Measurements from ENCODE around the gene ANKRD11. TPM values are rescaled to one million over a fixed set of nuclear protein-coding genes. Genes with fewer than 3 reads are reported as not detected.
A peak's percentile ranks its signal among the peaks of the same experiment; 100 is the strongest.
"Not testable (repeated sequence)": the region's sequence is repeated elsewhere in the genome, so short reads cannot be mapped to it uniquely, and the experiment has no call there.

ANKRD11 gene
- polyA plus RNA-seq, 3 donors from 2014 or later: 3.7 to 14.3 (median 8.5) TPM

DNA sequence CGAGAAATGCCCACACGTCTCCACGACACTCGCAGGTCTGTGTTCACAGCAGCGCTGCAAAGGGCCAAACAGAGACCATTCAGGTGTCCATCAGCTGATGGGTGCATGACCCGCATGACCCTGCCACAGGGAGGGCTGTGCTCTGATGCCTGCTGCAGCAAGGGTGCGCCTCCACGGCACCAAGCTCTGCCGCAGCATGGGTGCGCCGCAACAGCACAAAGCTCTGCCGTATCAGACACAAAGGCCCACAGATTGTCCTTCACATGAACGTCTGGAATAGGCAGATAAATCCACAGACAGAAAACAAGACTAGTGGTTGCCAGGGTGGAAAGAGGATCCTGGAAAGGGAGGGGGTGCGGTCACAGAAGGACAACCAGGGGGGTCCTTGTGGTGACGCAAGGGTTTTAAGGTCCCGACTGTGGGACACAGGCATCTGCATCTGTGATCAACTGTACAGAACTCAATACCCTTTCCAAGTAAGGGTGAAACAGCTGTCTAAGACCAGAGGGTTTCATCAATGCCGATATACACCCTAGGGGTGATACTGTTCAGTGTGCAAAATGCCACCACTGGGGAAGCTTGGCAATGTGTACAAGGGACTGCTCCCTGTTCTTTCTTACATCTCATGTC, 121.0 kb downstream of the ANKRD11 start:
- no peaks in the 10 kb centered on the region for H3K9me3 Mint-ChIP-seq
- peaks cover 88 to 94% of the 10 kb centered on the region in 2 donors for H3K4me1 Mint-ChIP-seq
- H3K27me3 Mint-ChIP-seq (ENCODE audit: low read depth in 3 of 3): peaks cover 0 to 11% (median 8%) of the 10 kb centered on the region in 3 donors
- H3K36me3 Mint-ChIP-seq: no peaks in the 10 kb centered on the region
- no peak for DNase-seq
- no peak overlapping the region for H3K4me3 Mint-ChIP-seq
- peak overlapping the region in 4 of 6 donors; percentile 24 to 71 (median 44) for H3K27ac Mint-ChIP-seq

DNA sequence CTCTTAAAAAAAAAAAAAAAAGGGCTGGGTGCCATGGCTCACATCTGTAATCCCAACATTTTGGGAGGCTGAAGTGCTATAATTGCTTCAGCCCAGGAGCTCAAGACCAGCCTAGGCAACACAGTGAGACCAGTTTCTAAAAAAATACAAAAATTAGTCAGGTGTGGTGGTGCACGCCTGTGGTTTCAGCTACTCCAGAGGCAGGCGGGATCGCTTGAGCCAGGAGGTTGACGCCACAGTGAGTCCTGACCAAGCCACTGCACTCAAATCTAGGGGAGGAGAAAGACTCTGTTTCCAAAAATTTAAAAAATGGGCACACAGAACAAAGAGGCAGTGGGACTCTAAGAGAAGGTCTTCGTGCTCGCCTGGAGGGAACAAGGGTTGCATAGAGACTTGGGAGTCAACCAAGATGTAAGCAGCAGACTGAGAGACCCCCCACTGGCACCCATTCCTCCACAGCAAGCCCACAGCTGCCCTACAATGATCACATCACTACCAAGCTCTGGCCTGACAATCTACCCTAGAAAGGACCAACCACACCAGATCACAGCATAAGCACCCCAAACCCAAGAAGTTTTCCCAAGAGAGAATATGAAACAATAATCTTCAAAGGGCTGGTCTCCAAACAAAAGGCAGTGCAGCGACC, 121.6 kb downstream of the ANKRD11 start:
- Mint-ChIP-seq H3K36me3 (no peaks in the 10 kb centered on the region), H3K27me3 (ENCODE audit: low read depth in 3 of 3) (peaks cover 0 to 11% (median 8%) of the 10 kb centered on the region in 3 donors), H3K27ac (peak overlapping the region in 4 of 6 donors; percentile 24 to 58 (median 41)), H3K4me1 (peaks cover 89 to 94% of the 10 kb centered on the region in 2 donors), H3K9me3 (no peaks in the 10 kb centered on the region), H3K4me3 (peak overlapping the region in 2 of 5 donors; percentile 1 to 30)
- DNase-seq: no peak

DNA sequence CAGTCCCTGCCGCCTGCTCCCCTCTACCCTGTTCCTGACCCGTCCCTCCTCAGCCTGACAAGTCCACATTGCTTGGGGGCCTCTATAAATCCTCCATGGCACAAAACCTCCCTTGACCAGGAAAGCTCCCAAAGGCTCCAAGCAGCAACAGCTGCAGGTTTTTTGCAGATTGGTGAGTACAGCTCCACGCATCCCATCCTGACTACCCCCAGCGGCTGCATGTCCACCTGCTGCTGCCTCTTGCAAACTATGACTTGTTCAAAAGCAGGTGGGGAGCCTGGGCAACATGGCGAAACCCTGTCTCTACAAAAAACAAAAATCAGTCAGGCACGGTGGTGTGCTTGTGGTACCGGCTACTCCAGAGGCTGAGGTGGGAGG, 122.8 kb downstream of the ANKRD11 start:
- peaks cover 89 to 94% of the 10 kb centered on the region in 2 donors for H3K4me1 Mint-ChIP-seq
- peak overlapping the region in 1 of 6 donors; percentile 58 for H3K27ac Mint-ChIP-seq
- peaks cover 0 to 11% (median 8%) of the 10 kb centered on the region in 3 donors for H3K27me3 Mint-ChIP-seq (ENCODE audit: low read depth in 3 of 3)
- DNase-seq: no peak
- H3K9me3 Mint-ChIP-seq: no peaks in the 10 kb centered on the region
- no peak overlapping the region for H3K4me3 Mint-ChIP-seq
- no peaks in the 10 kb centered on the region for H3K36me3 Mint-ChIP-seq

DNA sequence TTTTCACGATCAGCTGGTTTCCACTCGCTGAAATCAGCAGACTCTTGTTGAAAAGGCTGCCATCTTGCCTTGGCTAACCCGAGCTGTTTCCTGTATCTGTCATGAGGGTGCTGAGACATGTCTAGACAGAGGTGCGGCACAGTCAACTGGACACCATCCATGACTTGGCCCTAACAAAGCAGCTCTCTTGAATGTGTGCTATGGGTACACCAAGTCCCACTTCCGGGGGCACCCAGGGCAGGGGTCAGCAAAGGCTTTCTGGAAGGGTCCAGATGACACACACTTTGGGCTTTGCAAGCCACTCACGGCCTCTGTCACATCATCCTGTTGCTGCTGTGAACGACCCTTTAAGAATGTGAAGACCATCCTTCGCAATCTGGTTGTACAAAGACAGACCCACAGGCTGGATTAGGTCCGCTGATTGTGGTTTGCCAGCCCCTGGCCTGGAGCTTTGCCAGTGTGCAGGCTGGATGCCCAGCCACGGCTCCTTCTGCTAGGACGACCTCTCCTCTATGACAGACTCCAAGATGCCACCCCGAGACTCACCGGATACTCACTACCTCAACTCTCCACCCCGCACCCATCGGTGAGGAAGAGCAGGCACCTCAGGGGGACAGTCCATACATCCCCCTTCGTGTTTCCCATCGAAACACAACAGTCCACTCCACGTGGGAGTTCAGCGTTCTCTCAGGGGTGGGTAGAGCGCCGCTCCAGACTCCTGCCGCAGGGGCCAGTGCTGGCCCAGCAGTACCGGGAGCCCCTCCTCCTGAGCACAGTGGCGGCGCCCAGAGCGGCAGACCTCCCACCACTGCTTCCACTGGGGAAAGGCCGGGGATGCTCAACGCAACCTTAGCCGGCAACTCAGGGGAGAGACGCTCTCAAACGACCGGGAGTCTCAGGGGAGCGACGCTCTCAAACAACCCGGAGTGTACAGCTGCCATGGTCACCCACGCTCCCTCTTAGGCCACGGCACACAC, 123.5 kb downstream of the ANKRD11 start:
- Mint-ChIP-seq H3K27me3 (ENCODE audit: low read depth in 3 of 3) (peaks cover 0 to 11% (median 8%) of the 10 kb centered on the region in 3 donors), H3K36me3 (no peaks in the 10 kb centered on the region), H3K27ac (peak overlapping the region in 1 of 6 donors; percentile 69), H3K4me1 (peaks cover 94 to 100% of the 10 kb centered on the region in 2 donors), H3K9me3 (no peaks in the 10 kb centered on the region), H3K4me3 (peak overlapping the region in 1 of 5 donors; percentile 32)
- DNase-seq: no peak

DNA sequence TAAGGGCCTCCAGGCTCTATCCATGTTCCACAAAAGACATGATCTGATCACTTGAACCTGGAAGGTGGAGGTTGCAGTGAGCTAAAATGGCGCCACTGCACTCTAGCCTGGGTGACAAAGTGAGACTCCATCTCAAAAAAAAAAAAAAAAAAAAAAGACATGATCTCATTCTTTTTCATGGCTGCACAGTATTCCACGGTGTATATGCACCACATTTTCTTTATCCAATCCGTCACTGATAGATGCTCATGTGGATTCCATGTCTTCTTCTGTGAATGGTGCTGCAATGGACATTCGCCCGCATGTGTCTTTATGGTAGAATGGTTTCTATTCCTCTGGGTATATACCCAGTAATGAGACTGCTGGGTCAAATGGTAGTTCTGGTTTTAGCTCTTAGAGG, 124.4 kb downstream of the ANKRD11 start:
- Mint-ChIP-seq H3K9me3 (no peaks in the 10 kb centered on the region), H3K27me3 (ENCODE audit: low read depth in 3 of 3) (peaks cover 0 to 11% (median 8%) of the 10 kb centered on the region in 3 donors), H3K4me1 (peaks cover 95 to 100% of the 10 kb centered on the region in 2 donors), H3K36me3 (no peaks in the 10 kb centered on the region), H3K27ac (no peak overlapping the region), H3K4me3 (no peak overlapping the region)
- no peak for DNase-seq

DNA sequence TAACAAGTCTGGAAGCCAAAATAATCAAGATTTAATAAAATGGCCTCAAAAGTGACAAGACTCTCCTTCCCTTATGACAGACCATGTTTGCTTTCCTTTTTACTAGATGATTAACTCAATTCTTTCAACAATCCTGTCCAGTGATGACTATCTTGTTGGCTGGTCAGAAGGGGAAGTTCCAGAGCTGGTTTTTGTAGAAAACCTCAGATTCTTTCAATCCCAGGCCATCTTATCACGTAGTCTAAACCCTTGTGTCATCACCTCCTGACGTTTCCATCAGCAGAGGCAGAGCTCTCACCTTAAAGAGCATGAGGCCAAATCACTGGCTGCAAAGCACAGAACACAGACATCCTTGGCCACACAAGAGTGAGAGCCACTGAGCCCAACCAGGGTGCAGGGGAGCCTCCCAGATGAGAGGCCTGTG, 125.3 kb downstream of the ANKRD11 start:
- no peaks in the 10 kb centered on the region for H3K36me3 Mint-ChIP-seq
- H3K4me1 Mint-ChIP-seq: peaks cover 95 to 100% of the 10 kb centered on the region in 2 donors
- H3K27ac Mint-ChIP-seq: peak overlapping the region in 5 of 6 donors; percentile 30 to 88 (median 58)
- DNase-seq: no peak
- peaks cover 0 to 14% (median 8%) of the 10 kb centered on the region in 3 donors for H3K27me3 Mint-ChIP-seq (ENCODE audit: low read depth in 3 of 3)
- peak overlapping the region in 3 of 5 donors; percentile 39 to 70 (median 60) for H3K4me3 Mint-ChIP-seq
- H3K9me3 Mint-ChIP-seq: no peaks in the 10 kb centered on the region

DNA sequence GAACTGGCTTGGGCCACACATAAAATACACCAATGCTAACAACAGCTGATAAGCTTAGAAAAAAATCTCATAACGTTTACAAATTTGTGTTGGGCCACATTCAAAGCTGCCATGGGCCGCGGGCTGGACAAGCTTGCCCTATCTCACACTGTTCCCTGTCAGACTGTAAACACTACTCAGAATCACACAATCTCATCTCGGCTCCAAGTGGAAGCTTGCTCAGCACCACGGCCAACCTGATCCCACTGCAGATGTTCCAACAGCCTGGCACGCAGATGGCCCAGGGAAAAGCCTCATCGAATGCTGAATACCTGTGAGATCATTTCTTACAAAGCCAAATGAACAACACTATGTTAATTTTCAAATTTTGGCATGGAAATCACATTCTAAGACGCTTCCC, 125.8 kb downstream of the ANKRD11 start:
- peak overlapping the region in 3 of 5 donors; percentile 39 to 70 (median 60) for H3K4me3 Mint-ChIP-seq

DNA sequence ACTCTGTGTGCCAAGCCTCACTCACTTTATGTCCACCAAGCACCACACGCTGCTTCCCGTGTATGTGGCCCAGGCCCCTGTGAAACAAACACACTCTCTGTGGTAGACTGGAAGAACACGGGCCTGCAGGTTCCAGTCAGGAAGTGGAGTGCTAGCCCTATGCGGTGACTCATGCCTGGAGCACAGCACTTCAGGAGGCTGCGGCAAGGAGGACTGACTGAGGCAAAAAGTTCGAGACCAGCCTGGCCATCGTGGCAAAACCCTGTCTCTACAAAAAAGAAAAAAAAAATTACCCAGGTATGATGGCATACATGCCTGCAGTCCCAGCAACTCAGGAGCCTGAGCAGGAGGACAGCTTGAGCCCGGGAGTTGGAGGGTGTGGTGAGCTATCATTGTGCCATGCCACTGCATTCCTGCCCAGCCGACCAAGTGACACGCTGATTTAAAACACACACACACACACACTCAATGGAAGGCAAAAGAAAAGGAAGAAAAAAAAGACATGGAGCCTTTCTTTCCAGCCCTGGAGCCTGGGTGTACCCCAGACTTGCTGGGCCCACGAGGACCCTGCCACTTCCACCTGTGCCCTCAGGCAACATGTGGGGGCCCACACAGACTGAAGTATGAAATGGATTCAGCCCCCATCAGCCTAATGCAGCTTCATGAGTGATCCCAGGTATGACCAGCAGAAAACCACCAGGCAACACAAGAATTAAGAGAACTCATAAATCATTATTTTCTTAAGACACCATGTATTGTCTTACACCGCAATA, 126.6 kb downstream of the ANKRD11 start:
- Mint-ChIP-seq H3K27me3 (ENCODE audit: low read depth in 3 of 3) (peaks cover 1 to 19% (median 9%) of the 10 kb centered on the region in 3 donors), H3K4me3 (peak overlapping the region; percentile 53 to 70 (median 60)), H3K9me3 (no peaks in the 10 kb centered on the region), H3K27ac (peak overlapping the region; percentile 12 to 88 (median 71)), H3K4me1 (peaks cover 95 to 100% of the 10 kb centered on the region in 2 donors), H3K36me3 (no peaks in the 10 kb centered on the region)
- DNase-seq: peak; percentile 32 to 44 (median 39)

More for the DNA sequence above, 125.8 kb downstream of the ANKRD11 start:
- no peak for DNase-seq
- Mint-ChIP-seq H3K4me1 (peaks cover 95 to 100% of the 10 kb centered on the region in 2 donors), H3K27ac (peak overlapping the region; percentile 43 to 88 (median 58)), H3K9me3 (no peaks in the 10 kb centered on the region), H3K27me3 (ENCODE audit: low read depth in 3 of 3) (peaks cover 0 to 14% (median 8%) of the 10 kb centered on the region in 3 donors), H3K36me3 (no peaks in the 10 kb centered on the region)

DNA sequence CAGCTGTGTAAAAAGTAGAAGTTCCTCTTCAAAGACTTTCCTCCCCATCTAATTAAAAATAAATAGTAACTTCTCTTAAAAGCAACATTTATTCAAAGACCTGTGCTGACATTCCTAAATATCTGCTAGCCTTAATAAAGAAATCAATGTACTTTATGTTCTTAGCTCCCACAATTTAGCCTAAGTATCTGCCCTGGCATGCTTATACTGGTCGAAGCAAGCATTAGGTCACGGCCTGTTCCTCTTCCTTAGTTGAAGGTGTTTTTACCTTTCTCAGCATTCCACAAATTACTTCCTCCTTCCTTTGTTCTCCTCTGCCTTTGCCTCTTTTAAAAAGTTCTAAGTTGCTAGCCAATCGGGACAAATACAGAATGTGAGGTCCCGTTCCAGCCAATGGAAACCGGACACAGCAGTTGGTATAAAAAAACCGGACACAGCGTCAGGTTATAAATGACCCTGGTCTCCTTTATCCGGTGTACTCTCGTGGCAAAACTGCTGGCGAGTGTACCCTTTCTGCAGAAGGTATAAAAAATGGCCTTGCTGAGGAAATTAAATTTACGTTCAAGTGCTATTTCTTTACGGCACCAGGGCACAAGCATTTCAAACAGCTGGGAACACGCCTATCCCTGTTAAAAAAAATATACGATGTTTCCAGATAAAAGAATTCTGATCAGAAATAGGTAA, 127.7 kb downstream of the ANKRD11 start:
- peak overlapping the region in 4 of 6 donors; percentile 36 to 87 (median 71) for H3K27ac Mint-ChIP-seq
- peaks cover 96 to 100% of the 10 kb centered on the region in 2 donors for H3K4me1 Mint-ChIP-seq
- H3K4me3 Mint-ChIP-seq: peak overlapping the region; percentile 41 to 89 (median 85)
- H3K9me3 Mint-ChIP-seq, H3K36me3 Mint-ChIP-seq, DNase-seq: not testable (repeated sequence)
- H3K27me3 Mint-ChIP-seq (ENCODE audit: low read depth in 3 of 3): peaks cover 5 to 21% (median 12%) of the 10 kb centered on the region in 3 donors

DNA sequence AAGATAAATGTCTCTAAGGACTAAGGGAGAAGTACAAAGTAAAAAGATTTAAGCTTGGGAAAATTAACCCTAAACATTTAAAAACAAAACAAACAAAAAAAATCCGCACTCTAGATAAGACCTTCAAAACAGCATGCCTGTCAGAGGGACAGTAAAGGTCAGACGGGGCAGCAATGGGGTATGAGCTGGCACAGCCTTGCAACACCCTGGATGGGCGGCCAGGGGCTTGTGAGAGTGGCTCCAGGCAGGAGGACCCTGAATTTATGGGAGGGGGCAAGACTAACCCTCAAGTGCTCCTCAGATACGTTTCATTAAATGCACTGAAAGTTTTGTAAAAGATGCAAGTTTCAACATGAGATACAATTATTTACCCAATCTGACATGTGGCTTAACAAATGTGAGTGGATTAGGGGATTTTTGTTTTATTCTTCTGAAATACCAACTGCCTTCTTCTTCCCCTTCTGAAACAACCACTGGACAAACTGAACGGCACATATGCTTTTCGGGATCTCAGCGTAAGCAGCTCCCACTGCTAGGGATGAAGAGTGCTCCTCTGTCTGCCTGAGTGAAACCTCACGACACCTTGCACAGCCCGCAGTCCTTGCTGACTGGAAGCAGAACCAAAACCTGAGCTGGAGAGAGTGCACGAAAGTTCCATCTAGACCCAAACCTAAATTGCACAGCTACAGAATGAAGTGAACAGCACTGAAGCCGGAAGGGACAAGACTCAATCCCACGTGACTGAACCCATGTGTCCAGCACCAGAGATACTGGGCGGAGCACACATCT, 128.4 kb downstream of the ANKRD11 start:
- Mint-ChIP-seq H3K36me3 (no peaks in the 10 kb centered on the region), H3K9me3 (no peaks in the 10 kb centered on the region), H3K27ac (peak overlapping the region; percentile 58 to 91 (median 86)), H3K4me3 (peak overlapping the region; percentile 74 to 89 (median 85)), H3K4me1 (peaks cover 98 to 100% of the 10 kb centered on the region in 2 donors), H3K27me3 (ENCODE audit: low read depth in 3 of 3) (peaks cover 9 to 19% (median 12%) of the 10 kb centered on the region in 3 donors)
- DNase-seq: no peak

DNA sequence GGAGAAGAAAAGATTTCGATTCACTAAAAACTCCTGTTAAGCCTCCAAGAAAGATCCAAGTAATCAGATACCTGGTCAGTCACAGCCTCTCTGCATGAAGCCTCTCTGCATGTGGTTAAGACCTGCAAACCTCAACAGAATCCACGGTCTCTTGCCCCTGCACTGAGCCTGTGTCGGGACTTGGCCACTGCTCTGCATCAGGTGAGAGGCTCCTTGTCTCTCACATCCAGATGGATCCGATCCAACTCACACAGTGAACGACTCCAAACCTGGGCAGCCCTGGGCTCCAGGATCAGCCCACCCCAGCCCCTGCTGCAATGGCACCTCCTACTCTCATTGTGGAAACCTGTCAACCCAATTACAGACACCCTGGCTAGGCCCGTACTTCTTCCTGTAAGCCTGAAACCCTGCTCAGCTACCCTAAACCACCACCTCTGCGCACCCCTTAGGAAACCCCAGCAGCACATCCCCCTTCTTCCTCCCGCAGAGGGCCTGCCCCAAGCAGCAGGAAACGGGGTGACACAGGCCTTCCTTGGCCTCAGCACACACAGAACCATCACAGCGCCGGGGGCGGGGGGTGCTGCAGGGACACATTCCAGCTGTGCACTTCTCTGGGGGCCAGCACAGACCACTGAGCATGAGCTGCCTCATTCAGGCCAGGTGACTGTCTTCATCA, 129.5 kb downstream of the ANKRD11 start:
- Mint-ChIP-seq H3K27ac (peak overlapping the region; percentile 58 to 91 (median 86)), H3K27me3 (ENCODE audit: low read depth in 3 of 3) (peaks cover 9 to 18% (median 12%) of the 10 kb centered on the region in 3 donors), H3K4me3 (peak overlapping the region; percentile 74 to 89 (median 85)), H3K36me3 (no peaks in the 10 kb centered on the region), H3K9me3 (no peaks in the 10 kb centered on the region), H3K4me1 (peaks cover 98% of the 10 kb centered on the region in 2 donors)
- peak; percentile 83 to 85 (median 84) for DNase-seq
